WERI-Rb-1 (cell line): ENCODE measurements around the gene ACKR3.

ENCODE experiments used
- DNase-seq: peaks from one replicate; pipeline ENCODE4 v3.0.0-alpha.2; 2020
- H3K27ac ChIP-seq: fragments of 250-450 bp; sonication (Bioruptor Pico); 2 replicates; pipeline ENCODE4 v1.5.1; 2020; ENCODE audit warnings: mild to moderate bottlenecking, moderate library complexity
- H3K27me3 ChIP-seq: fragments of 250-450 bp; sonication (Bioruptor Pico); 2 replicates; pipeline ENCODE4 v1.5.1; 2021; ENCODE audit warnings: mild to moderate bottlenecking, low read depth, moderate library complexity; ENCODE audit not compliant: insufficient read depth, severe bottlenecking
- H3K36me3 ChIP-seq: fragments of 250-450 bp; sonication (Bioruptor Pico); 2 replicates; pipeline ENCODE4 v1.5.1; 2020; ENCODE audit warnings: mild to moderate bottlenecking, moderate library complexity
- H3K4me3 ChIP-seq: 2 replicates; pipeline ENCODE4 v1.5.1; 2011; ENCODE audit warnings: low read depth, mild to moderate bottlenecking, control low read depth, low read length
- H3K9me3 ChIP-seq: fragments of 250-450 bp; sonication (Bioruptor Pico); 2 replicates; pipeline ENCODE4 v1.5.1; 2021; ENCODE audit warnings: mild to moderate bottlenecking, moderate library complexity; ENCODE audit not compliant: severe bottlenecking
- CTCF ChIP-seq: IDR thresholded peaks from 2 replicates; pipeline ENCODE4 v1.5.1; 2011; ENCODE audit warnings: low read depth, mild to moderate bottlenecking, control low read depth, inconsistent platforms, low read length

The ACKR3 gene

DNA sequence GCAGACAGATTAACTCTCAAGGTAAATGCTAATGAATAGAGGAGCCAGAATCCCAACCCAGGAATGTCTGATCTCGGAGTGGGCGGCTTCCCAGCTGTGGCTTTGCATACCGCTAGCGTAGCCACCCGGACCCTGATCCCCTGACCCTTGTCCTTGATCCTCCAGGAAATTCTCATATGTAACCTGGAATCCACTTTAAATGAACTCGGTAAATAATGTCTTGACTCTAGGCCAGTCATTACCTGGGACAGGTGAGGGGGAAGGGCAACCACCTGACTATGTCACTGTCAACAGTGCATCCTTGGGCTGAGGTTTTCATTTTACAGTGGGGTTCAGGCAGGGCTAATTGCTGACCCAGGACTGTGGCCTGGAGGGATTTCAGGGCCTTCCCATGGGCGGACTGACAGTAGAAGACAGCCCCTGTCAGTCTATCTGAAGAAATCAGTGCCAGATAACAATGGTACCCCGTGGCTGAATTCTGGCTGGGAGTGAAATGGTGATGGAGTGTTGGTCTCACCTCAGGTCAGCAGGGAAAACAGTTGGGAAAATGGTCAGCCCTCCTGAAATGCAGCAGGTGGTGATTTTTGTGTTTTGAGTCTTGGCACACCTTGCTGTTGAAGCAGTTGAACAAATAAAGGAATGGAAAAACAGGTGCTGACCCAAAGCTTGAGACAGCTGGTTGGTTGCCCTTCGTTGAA, 9.6 kb downstream of the ACKR3 start:
- TF ChIP-seq CTCF: no peak
- H3K9me3 ChIP-seq: no peaks in the 10 kb centered on the region
- H3K4me3 ChIP-seq: no peak overlapping the region
- no peak overlapping the region for H3K27ac ChIP-seq
- H3K27me3 ChIP-seq: no peaks in the 10 kb centered on the region
- no peaks in the 10 kb centered on the region for H3K36me3 ChIP-seq
- DNase-seq: no peak

GRCh38 chr2:236579746-236580315, 10.2 kb downstream of the ACKR3 start:
- no peak for TF ChIP-seq CTCF
- H3K4me3 ChIP-seq: no peak overlapping the region
- H3K27me3 ChIP-seq: no peaks in the 10 kb centered on the region
- H3K27ac ChIP-seq: no peak overlapping the region
- H3K36me3 ChIP-seq: no peaks in the 10 kb centered on the region
- H3K9me3 ChIP-seq: no peaks in the 10 kb centered on the region
- no peak for DNase-seq

DNA sequence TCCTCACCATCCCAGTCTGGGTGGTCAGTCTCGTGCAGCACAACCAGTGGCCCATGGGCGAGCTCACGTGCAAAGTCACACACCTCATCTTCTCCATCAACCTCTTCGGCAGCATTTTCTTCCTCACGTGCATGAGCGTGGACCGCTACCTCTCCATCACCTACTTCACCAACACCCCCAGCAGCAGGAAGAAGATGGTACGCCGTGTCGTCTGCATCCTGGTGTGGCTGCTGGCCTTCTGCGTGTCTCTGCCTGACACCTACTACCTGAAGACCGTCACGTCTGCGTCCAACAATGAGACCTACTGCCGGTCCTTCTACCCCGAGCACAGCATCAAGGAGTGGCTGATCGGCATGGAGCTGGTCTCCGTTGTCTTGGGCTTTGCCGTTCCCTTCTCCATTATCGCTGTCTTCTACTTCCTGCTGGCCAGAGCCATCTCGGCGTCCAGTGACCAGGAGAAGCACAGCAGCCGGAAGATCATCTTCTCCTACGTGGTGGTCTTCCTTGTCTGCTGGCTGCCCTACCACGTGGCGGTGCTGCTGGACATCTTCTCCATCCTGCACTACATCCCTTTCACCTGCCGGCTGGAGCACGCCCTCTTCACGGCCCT, 11.2 kb downstream of the ACKR3 start:
- TF ChIP-seq CTCF: no peak
- Histone ChIP-seq H3K27ac (no peak overlapping the region), H3K9me3 (no peaks in the 10 kb centered on the region), H3K27me3 (no peaks in the 10 kb centered on the region), H3K4me3 (no peak overlapping the region), H3K36me3 (no peaks in the 10 kb centered on the region)
- DNase-seq: no peak

- no peaks in the 10 kb centered on the region for H3K9me3 ChIP-seq
- H3K36me3 ChIP-seq: no peaks in the 10 kb centered on the region
- TF ChIP-seq CTCF: no peak
These were observed 11.9 kb downstream of the ACKR3 start for GRCh38 chr2:236581546-236581945.

DNA sequence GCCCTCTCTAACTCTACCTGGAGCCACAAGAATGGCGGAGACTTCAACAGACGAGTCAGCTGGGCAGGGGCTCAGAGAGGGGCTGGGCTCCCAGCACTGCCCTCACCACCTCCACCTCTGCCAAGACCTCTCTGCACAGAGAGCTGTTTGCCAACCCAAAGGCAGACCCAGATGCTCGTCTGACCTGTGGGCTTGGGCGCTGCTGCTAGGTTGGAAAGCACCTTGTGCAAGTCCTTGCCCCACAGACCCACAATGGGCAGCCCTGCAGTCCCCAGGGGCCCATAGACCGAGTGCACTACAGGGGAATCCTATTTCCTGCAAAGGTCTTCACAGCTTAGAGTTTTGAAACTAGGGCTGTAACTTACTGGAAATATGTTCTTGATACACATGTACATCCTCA, 13.3 kb downstream of the ACKR3 start:
- H3K36me3 ChIP-seq: no peaks in the 10 kb centered on the region
- no peak for TF ChIP-seq CTCF
- no peak overlapping the region for H3K4me3 ChIP-seq
- H3K9me3 ChIP-seq: no peaks in the 10 kb centered on the region
- no peak overlapping the region for H3K27ac ChIP-seq
- DNase-seq: no peak
- H3K27me3 ChIP-seq: no peaks in the 10 kb centered on the region

More at GRCh38 chr2:236581546-236581945, 11.9 kb downstream of the ACKR3 start:
- Histone ChIP-seq H3K27ac (no peak overlapping the region), H3K27me3 (no peaks in the 10 kb centered on the region), H3K4me3 (no peak overlapping the region)
- DNase-seq: no peak
